RWPE2 (cell line): Measurements from ENCODE around the gene ZSWIM6.
A peak's percentile ranks its signal among the peaks of the same experiment; 100 is the strongest.

ENCODE experiments used
- ATAC-seq: fragments of 200-7000 bp; cut with Tn5 transposase; 3 replicates; pipeline ENCODE4 v1.9.1; 2021; ENCODE audit warnings: low read depth
- DNase-seq: peaks from one replicate; pipeline ENCODE4 v3.0.0-alpha.2; 2020; ENCODE audit warnings: low spot score
- H3K27ac ChIP-seq: fragments of 450-650 bp; 2 replicates; pipeline ENCODE4 v1.5.1; 2017; ENCODE audit warnings: mild to moderate bottlenecking; ENCODE audit not compliant: poor library complexity, severe bottlenecking
- H3K27me3 ChIP-seq: fragments of 250-450 bp; sonication (Bioruptor Pico); 2 replicates; pipeline ENCODE4 v1.5.1; 2021; ENCODE audit warnings: mild to moderate bottlenecking, moderate library complexity; ENCODE audit not compliant: insufficient read depth, poor library complexity, severe bottlenecking
- H3K36me3 ChIP-seq: fragments of 250-450 bp; sonication (Bioruptor Pico); 2 replicates; pipeline ENCODE4 v1.5.1; 2020; ENCODE audit warnings: low read depth, mild to moderate bottlenecking, moderate library complexity
- H3K4me1 ChIP-seq: fragments of 250-450 bp; sonication (Bioruptor Pico); 2 replicates; pipeline ENCODE4 v1.5.1; 2021; ENCODE audit warnings: mild to moderate bottlenecking, moderate library complexity; ENCODE audit not compliant: insufficient read depth, poor library complexity, severe bottlenecking
- H3K4me3 ChIP-seq: fragments of 250-450 bp; sonication (Bioruptor Pico); 2 replicates; pipeline ENCODE4 v1.5.1; 2021; ENCODE audit warnings: mild to moderate bottlenecking, moderate library complexity; ENCODE audit not compliant: severe bottlenecking
- H3K9me3 ChIP-seq: fragments of 250-450 bp; sonication (Bioruptor Pico); 2 replicates; pipeline ENCODE4 v1.5.1; 2021; ENCODE audit warnings: mild to moderate bottlenecking, moderate library complexity; ENCODE audit not compliant: severe bottlenecking
- CTCF ChIP-seq: fragments of 450-650 bp; IDR thresholded peaks from one replicate; pipeline ENCODE4 v1.5.1; 2017; ENCODE audit warnings: mild to moderate bottlenecking, moderate library complexity; ENCODE audit not compliant: poor library complexity, severe bottlenecking

Gene ZSWIM6

DNA sequence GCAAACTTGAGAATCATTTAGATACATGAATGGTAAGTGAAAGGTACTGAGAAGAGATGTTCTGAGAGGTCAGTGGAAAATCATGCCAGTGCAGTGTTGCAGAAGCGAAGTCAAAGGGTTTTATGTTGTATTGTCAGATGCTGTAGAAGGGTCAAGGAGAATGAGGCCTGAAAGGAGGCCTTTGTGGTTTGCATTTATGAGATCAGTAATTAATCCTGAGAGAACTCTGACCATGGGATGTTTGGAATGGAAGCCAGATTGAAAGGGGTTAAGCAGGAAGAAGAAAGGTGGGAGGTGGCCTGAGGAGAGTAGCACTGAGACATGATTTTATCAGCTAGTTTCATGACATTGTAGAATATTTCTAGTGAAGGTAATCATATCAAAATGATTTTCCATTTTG, 97.8 kb downstream of the ZSWIM6 start:
- Histone ChIP-seq H3K36me3 (no peaks in the 10 kb centered on the region), H3K4me3 (no peak overlapping the region), H3K27me3 (no peaks in the 10 kb centered on the region), H3K9me3 (no peaks in the 10 kb centered on the region), H3K27ac (no peak overlapping the region), H3K4me1 (peaks cover 9% of the 10 kb centered on the region)
- DNase-seq (no peak), ATAC-seq (no peak)
- TF ChIP-seq CTCF, result no peak

GRCh38 chr5:61431923-61432620, 100.0 kb downstream of the ZSWIM6 start:
- H3K36me3 ChIP-seq, result no peaks in the 10 kb centered on the region
- no peaks in the 10 kb centered on the region for H3K9me3 ChIP-seq
- ATAC-seq (peak; percentile 38; the same call in 1 of the 3 replicates), DNase-seq (no peak)
- H3K27ac ChIP-seq, result peak overlapping the region; percentile 3
- H3K4me1 ChIP-seq, result peaks cover 9% of the 10 kb centered on the region
- H3K27me3 ChIP-seq, result no peaks in the 10 kb centered on the region
- no peak overlapping the region for H3K4me3 ChIP-seq
- TF ChIP-seq CTCF, result no peak

DNA sequence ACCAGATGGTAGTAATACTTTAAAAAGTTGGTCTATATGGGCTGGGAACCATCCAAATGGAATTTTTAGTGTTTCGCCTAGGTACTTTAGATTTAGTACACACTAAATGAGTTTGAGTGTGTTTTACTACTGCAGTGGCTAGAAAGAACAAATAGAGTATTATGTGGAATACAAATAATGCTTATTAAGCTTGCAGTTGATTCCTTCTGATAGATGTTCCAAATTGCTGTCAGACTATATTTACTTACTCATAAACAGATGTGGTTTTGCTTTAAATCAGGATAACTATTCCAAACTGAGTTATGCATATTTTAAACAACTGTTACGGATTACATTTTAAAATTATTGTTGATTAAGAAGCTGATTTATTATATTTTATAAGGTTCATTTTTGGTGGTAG, 103.3 kb downstream of the ZSWIM6 start:
- ATAC-seq (no peak), DNase-seq (no peak)
- no peaks in the 10 kb centered on the region for H3K27me3 ChIP-seq
- H3K4me1 ChIP-seq, result peaks cover 27% of the 10 kb centered on the region
- H3K36me3 ChIP-seq, result no peaks in the 10 kb centered on the region
- TF ChIP-seq CTCF, result no peak
- no peak overlapping the region for H3K4me3 ChIP-seq
- no peak overlapping the region for H3K27ac ChIP-seq
- no peaks in the 10 kb centered on the region for H3K9me3 ChIP-seq

GRCh38 chr5:61438298-61438970, 106.4 kb downstream of the ZSWIM6 start:
- Histone ChIP-seq H3K4me1 (peaks cover 24% of the 10 kb centered on the region), H3K36me3 (no peaks in the 10 kb centered on the region)
- peak; percentile 35; the same call in 2 of the 3 replicates for ATAC-seq

More at GRCh38 chr5:61438298-61438970, 106.4 kb downstream of the ZSWIM6 start:
- DNase-seq, result no peak
- TF ChIP-seq CTCF, result no peak
- no peak overlapping the region for H3K4me3 ChIP-seq
- no peaks in the 10 kb centered on the region for H3K9me3 ChIP-seq
- no peaks in the 10 kb centered on the region for H3K27me3 ChIP-seq
- peak overlapping the region; percentile 8 for H3K27ac ChIP-seq
